ENCODE data around the gene CDK5RAP3.

DNA sequence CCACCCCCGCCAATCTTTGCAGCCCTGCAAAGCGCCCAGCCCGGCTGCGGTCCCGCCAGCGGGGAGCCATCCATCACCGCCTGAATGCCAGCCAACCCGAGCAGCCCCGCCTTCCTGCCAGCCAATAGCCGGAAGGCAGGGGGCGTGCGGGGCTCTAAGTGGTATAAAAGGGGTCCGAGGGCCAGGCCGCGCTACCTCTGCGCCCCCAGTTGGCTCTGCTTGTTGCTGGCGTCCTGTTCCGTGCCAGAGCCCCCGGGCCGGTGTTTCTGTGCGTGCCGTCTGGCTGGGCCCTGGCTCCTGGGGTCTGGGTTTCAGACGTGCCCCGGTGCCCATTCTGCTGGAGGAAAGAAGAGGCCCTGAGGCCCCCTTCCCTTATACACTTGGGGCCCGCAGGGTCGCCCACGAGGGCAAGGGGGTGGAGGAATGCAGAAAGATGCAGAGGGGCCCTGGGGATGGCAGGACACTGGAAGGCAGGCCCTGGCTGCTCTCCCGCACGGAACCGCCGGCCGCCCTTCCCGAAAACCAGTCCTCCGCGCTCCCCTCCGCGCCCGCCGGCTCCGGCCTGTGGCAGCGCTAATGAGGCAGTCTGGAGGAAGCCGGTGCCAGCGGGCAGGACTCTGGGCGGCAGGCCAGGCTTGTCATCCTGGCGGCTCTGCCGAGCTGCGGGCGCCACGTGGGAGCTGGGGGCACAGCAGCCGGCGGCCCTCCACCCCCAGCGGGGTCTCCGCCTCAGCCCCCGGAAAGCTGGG, 52.7 kb downstream of the CDK5RAP3 start:
- TF ChIP-seq ZNF660 (tag by site-specific recombination; IDR thresholded peaks at IDR 0.05) (no peak; the same call in 1 of the 2 replicates), CTCF (tag by site-specific recombination; IDR thresholded peaks at IDR 0.05) (peak; percentile 84), ZNF513 (tag by site-specific recombination; IDR thresholded peaks at IDR 0.05) (no peak), ZNF558 (tag by site-specific recombination; IDR thresholded peaks at IDR 0.05) (no peak), ZBTB1 (tag by site-specific recombination; IDR thresholded peaks at IDR 0.05) (0 out of 2 replicates have a peak, but pooled peaks have one; percentile 24), ZNF133 (tag by site-specific recombination; IDR thresholded peaks at IDR 0.05) (no peak)
